ENCODE results near the gene PAOX.

PAOX gene

DNA sequence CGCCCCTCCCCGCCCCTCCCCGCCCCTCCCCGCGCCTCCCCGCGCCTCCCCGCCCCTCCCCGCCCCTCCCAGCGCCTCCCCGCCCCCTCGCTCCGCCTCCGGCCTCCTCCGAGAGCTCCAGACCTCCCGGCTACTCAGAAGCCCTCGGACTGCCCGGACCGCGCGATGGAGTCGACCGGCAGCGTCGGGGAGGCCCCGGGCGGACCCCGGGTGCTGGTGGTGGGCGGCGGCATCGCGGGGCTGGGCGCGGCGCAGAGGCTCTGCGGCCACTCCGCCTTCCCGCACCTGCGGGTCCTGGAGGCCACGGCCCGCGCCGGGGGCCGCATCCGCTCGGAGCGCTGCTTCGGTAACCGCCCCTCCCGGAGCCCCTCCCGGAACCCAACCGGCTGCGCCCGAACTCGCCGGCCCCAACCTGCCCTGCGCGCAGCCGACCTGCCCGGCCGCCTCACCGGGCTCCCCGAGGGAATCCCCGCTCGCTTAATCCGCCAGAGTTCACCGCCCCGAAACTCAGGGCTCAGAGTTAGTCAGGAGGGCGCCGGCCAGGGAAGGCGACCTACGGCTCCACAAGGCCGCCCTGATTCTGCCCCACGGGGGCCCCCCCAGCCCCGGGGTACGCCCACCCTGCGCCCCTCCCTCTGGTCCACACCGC is at the start of gene PAOX:
Gene PAOX (plus strand): TSS at position 111 of the 649 bp plus-strand sequence. CDS start 55 bp downstream, at position 166.
- no peak for DNase-seq

GRCh38 chr10:133329491-133330202 is 49.4 kb upstream of the PAOX start:
- no peak for DNase-seq

GRCh38 chr10:133332936-133333699 is 45.9 kb upstream of the PAOX start:
- DNase-seq = no peak

GRCh38 chr10:133334503-133335245 is 44.4 kb upstream of the PAOX start:
- DNase-seq = no peak

DNA sequence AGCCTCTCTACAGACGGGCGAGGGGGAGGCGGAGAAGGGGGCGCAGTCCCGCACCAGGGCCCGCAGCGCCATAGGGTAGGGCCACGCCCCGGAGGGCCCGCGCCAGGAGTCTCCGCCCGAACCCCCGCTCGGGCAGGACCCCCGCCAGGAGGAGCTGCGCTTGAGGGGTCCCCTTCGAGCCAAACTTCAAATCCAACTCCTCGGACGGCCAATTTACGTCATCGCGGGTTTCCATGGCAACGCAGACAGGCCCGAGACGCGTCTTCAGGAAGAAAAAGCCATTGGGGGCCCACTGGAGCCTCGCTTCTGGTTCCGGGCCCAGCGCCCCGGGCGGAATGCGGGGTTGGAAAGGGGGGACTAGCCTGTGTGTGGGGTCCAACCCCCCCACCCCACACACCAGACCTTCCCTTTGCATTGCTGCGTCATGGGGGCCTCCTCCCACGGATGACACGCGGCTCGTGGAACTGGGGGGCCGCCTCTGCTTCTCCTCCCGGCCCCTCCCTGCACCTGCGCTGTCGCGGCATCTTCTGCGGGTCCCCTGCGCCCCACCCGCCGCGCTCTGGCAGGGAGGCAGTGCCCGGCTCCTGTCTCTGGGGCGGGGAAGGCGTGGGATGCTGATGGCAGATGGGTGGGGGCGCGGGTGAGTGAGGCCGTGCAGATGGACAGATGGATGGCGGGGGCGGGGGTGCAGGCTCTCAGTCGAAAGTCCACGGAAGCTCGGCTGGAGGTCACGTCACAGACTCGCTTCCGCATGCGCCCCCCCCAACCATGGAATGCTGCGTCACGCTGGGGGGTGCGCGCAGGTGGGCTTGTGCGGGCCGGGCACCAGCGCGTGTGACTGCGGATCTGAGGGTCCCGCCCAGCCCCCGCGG is 43.6 kb upstream of the PAOX start:
- DNase-seq = no peak

DNA sequence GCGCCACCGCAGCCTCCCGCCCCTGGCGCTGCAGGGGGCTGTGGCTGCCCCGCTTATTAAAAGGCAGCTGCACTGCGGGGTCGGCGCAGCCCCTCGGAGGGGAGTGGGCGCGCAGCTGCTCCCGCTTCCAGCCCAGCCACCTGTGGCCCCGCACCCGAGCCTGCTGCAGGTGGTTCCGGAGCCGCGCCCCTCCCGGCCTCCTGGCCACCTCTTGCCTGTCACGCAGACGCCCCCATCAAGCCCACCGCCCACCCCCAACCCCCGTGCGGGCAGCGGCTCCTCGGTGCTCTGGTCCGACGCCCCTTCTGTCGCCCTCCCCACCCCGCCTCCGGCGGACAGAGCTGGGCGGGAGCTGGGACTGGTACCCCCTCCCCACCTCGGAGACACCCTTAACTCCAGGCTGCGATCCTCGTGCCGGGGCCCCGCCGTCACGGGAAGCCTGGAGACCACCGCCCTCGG is 42.9 kb upstream of the PAOX start:
- DNase-seq = no peak

DNA sequence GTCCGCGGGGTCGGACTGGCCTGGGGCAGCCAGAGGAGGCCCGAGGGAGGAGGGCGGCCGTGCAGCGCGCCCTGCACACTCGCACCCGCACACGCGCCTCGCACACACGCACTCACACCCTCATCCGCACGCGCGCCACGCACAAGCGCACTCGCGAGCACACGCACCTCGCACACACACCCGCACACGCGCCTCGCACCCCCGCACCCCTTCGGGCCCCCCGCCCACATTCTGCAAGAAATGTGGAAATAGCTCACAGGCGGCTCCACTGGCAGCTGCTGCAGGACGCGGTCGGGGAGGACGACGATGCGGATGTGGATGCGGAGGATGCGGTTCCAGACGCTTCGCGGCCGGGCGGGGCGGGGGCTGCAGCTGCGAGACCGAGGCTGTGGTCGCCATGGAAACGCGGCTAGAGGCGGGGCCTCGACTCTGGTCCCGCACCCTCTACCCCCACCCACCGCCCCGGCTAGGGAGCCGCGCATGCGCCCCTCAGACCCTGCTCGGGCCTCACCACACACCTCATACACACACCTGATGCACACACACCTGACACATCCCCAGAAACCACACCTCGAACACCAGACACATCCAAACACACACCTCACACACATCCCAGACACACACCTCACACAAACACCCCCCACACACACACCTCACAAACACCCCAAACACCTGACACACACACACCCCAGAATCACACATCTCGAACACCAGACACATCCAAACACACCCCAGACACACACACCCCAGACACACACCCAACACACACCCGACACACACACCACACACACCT is 42.3 kb upstream of the PAOX start, which contains the start of gene CALY:
Gene CALY (minus strand): TSS at position 320 of the 793 bp plus-strand sequence. CDS start 7,907 bp downstream, outside the sequence.
- no peak for DNase-seq

- no peak for DNase-seq
These were observed 41.7 kb upstream of the PAOX start for GRCh38 chr10:133337370-133337725.

- DNase-seq = no peak
These were observed 40.7 kb upstream of the PAOX start for GRCh38 chr10:133338080-133339071.

DNA sequence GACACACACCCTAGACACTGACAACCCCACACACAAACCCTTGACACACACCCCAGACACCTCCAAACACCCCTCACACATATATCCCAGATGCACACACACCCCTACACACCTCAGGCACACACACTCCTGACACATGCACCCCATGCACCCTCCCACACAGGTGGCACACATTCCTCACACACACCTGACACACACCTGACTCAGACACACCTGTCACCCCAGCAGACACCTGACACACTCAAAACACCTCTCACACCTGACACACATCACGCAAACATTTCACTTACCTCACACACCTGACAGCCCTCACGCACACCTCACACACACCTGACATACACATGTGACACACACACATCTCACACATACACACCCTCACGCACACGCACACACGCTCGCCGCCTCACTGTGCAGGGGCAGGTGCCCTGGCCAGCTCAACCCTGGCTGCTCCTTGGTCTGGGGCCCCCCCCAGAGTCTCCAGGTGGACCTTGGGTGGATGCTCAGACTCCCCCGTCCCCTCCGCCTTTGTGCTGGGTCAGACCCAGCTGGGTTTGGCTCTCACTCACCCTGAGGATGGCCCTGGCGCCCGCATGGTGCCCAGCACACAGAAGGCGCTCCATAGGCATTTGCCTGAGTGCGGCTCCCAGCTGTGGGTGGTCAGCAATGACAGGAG is 39.2 kb upstream of the PAOX start:
- no peak for DNase-seq

GRCh38 chr10:133341983-133342382 is 37.1 kb upstream of the PAOX start:
- DNase-seq = no peak

DNA sequence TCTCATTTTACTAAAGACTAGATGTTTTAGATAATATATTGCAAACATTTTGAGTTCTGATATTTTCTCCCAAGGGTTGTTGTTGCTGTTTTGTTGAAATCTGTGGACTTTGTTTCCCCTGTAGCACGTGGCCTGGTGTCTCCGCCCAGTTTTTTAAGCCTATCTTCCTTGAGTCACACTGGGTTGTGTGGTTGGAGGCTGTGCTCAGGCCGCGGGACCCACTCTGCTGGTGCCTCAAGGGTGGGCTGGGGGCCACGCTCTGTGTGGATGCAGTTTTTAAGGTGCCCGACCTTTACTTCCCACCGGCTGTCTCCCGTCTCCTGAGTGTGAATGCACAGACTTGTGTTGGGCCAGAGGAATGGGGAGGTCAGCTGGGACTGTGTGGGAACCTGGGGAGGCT is 36.1 kb upstream of the PAOX start:
- no peak for DNase-seq

DNA sequence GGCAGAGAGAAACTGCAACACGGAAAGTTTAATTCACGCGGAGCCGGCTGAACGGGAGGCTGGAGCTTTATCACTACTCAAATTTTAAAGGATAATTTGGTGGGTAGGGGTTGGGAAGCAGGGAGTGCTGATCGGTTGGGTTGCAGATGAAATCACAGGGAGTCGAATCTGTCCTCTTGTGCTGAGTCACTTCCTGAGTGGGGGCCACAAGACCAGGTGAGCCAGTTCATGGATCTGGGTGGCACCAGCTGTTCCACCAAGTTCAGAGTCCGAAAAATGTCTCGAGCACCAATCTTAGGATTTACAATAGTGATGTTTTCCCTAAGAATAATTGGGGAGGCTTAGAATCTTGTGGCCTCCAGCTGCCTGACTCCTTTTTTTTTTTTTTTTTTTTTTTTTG is 35.5 kb upstream of the PAOX start:
- DNase-seq = no peak

- no peak for DNase-seq
These were observed 34.8 kb upstream of the PAOX start for GRCh38 chr10:133344236-133344635.

DNA sequence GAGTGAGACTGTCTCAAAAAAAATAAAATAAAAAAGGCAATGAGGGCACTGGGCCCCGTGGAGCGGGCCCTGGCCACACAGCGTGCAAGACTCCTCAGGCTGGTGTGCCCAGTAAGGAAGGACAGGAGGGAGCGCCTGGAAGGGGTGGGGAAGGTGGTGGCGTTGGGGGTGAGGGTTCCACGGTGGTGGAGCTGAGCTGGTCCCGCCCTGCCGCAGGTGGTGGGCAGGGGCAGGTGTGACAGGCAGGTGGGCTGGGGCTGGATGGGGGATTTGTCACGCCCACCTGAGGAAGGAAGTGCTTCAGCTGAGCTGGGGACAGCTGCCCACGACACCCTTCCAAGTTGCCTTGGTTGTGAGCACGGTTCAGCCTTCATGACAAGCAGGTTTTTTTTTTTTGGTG is 32.6 kb upstream of the PAOX start:
- no peak for DNase-seq

GRCh38 chr10:133347710-133348517 is 31.1 kb upstream of the PAOX start:
- DNase-seq = no peak

DNA sequence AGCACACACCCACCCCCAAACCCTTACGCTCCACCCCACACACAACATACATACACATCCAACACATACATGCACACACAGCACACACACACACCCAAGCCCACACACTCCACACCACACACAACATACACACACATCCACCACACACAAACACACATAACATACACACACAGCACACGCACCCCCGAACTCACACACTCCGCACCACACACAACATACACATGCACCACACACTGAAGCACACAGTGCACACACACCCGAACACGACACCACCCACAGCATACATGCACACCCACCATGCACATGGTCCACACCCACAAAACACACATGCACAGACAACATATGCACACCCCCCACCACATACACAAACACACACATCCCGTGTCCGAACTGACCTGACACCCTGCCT is 29.9 kb upstream of the PAOX start:
- no peak for DNase-seq

DNA sequence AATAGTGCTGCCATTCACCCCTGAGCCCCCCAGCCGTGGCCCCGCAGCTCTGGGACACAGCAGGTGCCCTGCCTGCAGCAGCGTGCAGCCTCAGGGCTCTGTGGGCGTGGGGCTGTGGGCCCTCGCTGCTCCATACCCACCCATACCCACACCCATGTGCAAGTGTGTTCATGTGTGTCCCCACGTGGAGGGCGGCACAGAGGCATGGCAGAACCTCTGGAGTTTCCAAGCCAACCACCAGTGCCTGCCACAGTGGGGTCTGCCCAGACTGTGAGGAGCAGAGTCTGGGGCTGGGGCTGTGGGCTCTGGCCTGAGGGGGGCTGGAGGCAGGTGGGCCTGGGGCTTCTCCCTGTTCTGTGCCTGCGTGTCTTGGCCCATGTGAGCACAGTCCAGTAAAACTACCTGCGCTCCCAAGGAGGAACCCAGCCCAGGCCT is 29.5 kb upstream of the PAOX start:
- DNase-seq = no peak

All from NCI-H1417 treated with DMSO at 0.1 percent for 48 hours (cell line).